Activated CD8-positive, alpha-beta memory T cell treated with anti-CD3 and anti-CD28 coated beads for 48 hours (primary cell): ENCODE data around the gene LTB4R.
A peak's percentile ranks its signal among the peaks of the same experiment; 100 is the strongest.

Experiments used
- DNase-seq, 3 experiments: peaks; one replicate each; pipeline ENCODE4 v3.0.0-alpha.2; 2020; ENCODE audit warnings: low read depth in 2 of 3, low spot score in 2 of 3

Gene LTB4R, protein sequence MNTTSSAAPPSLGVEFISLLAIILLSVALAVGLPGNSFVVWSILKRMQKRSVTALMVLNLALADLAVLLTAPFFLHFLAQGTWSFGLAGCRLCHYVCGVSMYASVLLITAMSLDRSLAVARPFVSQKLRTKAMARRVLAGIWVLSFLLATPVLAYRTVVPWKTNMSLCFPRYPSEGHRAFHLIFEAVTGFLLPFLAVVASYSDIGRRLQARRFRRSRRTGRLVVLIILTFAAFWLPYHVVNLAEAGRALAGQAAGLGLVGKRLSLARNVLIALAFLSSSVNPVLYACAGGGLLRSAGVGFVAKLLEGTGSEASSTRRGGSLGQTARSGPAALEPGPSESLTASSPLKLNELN

GRCh38 chr14:24310646-24311604 is at the start of gene LTB4R:
TSS of gene LTB4R (plus strand) at chr14:24311502. CDS start at chr14:24315652, 4,150 bp downstream.
- peak in 1 of 3 experiments; percentile 44 for DNase-seq

GRCh38 chr14:24261969-24262327 is 49.4 kb upstream of the LTB4R start:
- DNase-seq: no peak

- DNase-seq: no peak
Observed at GRCh38 chr14:24262821-24263733, 48.2 kb upstream of the LTB4R start, which contains the start of gene TGM1. TSS of gene TGM1 (minus strand) at chr14:24263177. CDS start at chr14:24262352, 825 bp downstream.

GRCh38 chr14:24263848-24264247 is 47.5 kb upstream of the LTB4R start:
- no peak for DNase-seq

GRCh38 chr14:24264298-24264697 is 47.0 kb upstream of the LTB4R start:
- DNase-seq: no peak

- no peak for DNase-seq
Observed at GRCh38 chr14:24266344-24267244, 44.7 kb upstream of the LTB4R start.

- DNase-seq: no peak
Observed at GRCh38 chr14:24267516-24267915, 43.8 kb upstream of the LTB4R start.

- DNase-seq: no peak
Observed at GRCh38 chr14:24268225-24268624, 43.1 kb upstream of the LTB4R start.

DNA sequence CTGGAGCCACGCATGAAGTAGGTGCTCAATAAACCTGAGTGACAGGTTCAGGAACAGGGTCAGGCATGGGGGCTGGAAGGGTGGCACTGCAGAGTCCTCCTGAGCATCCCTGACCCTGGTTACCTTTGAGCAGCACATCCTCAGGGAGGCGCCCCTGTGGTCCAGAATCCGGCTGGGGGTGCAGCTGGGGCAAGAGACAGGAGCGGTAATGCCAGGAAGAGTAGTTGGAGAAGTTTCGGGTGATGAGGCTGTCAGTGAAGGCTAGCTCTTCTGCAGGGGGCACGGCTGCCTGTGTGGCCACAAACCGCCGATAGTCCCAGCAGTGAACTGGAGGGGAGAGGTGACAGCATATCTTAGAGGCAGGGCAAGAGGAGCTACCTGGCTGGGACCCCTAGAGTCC is 41.9 kb upstream of the LTB4R start:
- no peak for DNase-seq

GRCh38 chr14:24269910-24270536 is 41.3 kb upstream of the LTB4R start:
- no peak for DNase-seq

- DNase-seq: no peak
Observed at GRCh38 chr14:24270537-24271133, 40.7 kb upstream of the LTB4R start.

DNA sequence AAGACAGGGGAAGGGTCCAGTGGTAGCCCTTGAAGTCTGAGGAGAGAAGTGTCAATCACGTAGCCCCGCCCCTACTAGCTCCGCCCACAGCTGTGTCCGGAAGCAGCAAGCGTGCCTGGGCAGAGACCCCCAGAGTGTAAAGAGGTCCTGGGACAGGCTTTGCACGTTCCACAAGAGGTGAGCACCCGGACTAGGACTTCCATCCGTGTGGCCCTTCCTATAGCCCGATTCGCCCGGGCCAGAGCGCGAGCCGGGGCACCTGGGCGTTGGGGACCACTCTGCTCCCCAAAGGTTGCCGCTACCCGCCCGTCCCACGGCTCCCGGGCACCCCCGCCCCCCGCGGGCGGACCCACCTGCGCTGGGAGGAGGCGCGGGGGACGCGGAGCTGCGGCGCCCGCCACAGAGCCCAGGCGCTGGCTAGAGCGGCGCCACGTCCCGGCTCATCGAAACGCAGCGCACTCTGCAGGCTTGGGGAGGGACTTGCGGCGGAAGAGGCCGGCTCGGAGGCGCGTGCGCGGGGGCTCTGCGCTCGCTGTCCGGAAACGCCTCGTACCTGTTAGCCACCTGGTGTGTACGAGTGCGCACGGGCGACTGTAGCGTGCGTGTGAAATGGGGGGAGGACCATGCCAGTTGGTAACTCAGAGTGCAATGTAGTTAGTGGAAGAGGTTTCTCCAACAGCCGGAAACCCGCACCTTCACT is 40.0 kb upstream of the LTB4R start, which contains the start of gene RABGGTA:
Gene RABGGTA (minus strand): TSS at position 464 of the 700 bp plus-strand sequence. CDS start 482 bp downstream, outside the sequence.
- DNase-seq: peak; percentile 63 to 72 (median 65)

DNA sequence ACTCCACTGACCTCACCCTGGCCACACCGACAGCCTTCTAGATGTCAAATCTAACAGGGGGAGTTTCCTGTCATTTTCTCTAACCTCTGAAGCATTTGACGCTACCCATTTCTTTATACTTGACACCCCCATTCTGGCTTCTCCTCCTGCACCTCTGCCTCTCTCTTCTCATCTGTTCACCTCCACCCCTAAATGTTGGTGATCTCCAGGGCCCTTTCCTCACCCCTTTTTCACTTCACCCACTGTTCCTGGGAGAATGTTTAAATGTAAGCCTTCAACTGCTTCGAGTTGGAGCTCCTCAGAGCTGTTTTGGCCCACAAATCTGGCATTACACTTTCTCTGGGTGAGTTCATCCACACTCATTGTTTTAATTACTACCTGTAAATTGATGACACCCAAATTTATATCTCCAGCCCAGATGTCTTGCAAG is 39.5 kb upstream of the LTB4R start:
- DNase-seq: no peak

DNA sequence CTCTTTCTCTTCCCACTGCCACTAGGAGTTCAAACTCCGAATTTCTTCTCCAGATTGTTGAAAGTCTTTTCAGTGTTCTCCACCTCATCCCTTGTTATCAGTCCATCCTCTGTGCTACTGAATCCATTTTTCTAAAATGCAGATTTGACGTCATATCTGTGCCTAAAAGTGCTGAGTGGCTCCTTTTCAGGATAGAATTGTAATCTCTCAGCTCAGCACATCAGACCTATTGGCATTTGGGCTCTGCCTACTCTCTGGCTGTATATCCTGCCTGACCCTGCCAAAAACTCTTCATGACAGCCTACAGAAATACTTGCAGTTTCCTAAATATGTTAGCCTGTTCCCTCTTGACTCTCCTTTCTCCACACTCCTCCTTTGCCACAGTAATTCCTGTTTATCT is 38.8 kb upstream of the LTB4R start:
- no peak for DNase-seq

DNA sequence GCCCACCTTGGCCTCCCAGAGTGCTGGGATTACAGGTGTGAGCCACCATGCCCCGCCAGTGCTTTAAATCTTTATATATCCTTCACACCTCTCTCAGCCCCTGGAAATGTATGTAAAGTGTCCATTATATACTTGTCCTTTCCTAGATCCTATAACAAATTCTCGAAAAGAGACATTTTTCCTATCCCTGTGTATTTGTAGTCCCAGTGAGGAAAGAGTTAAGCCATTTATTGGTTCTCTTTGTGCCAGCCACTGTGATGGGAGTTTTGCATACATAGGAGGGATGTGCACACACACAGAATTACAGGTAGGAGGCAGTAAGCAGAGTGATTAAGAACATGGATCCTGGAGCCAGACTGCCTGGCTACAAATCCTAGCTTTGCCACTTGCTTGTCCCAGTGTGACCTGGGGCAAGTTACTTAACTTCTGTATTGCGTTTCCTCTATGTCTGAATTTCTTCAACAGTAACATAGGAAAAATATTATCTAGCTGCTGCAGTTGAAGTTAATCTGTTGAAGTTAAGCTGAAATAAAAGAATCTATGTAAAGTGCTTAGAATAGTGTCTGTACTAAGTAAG is 37.8 kb upstream of the LTB4R start:
- no peak for DNase-seq

- DNase-seq: peak in 1 of 3 experiments; percentile 23
Observed at GRCh38 chr14:24274101-24274543, 37.2 kb upstream of the LTB4R start.

DNA sequence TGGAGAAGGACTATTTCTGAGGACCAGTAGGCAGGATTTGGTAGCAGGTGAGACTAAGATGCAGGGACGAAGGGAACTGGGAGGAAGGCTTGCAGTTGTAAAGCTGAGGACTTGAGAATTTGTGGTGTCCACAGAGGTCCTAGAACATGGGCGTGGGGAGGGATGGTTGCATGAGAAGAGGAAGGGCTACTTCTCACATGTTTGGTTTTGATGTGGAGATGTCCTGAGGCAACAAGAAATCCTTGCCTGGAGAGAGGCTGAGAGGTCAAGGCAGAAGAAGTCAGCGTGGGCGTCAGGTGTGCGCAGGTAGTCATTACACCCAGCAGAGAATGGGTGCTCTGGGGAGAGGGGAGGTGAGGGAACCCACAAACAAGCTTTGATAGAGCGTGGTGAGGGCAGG is 34.2 kb upstream of the LTB4R start:
- no peak for DNase-seq
